ENCODE measurements around the gene ATRIP. TPM values are rescaled to one million over a fixed set of nuclear protein-coding genes. Genes with fewer than 3 reads are reported as not detected.
"Not testable (repeated sequence)": the region's sequence is repeated elsewhere in the genome, so short reads cannot be mapped to it uniquely, and the experiment has no call there.

The ATRIP gene
- total and polyA plus RNA-seq, 8 donors, result 2.0 to 4.8 (median 3.0) TPM

GRCh38 chr3:48475188-48475587, 28.7 kb downstream of the ATRIP start:
- peak in 1 of 6 donors; percentile 43 for DNase-seq
- WGBS, 2 donors, result 83 to 86% methylated on average over 11 of the region's 11 CpGs
- H3K36me3 ChIP-seq, result no peaks in the 10 kb centered on the region
- intact Hi-C loops (cut with DNase I), result loop anchor here in 1 of 3 donors (5.0 kb wide), 1 partner anchor 77 kb away; no protein-coding TSS in a partner anchor
- no peak overlapping the region for H3K27ac ChIP-seq
- no peak for ATAC-seq
- no peaks in the 10 kb centered on the region for H3K27me3 ChIP-seq
- FAIRE-seq, result no peak
- H3K4me3 ChIP-seq, result no peak overlapping the region
- peaks cover 3 to 25% (median 10%) of the 10 kb centered on the region in 3 donors for H3K4me1 ChIP-seq
- no peaks in the 10 kb centered on the region for H3K9me3 ChIP-seq
- no peak for TF ChIP-seq CTCF (IDR thresholded peaks at IDR 0.05)

- H3K27ac ChIP-seq, result no peak overlapping the region
- no peak for TF ChIP-seq CTCF (IDR thresholded peaks at IDR 0.05)
- no peaks in the 10 kb centered on the region for H3K27me3 ChIP-seq
- intact Hi-C loops (cut with DNase I), result loop anchor here in 1 of 3 donors (5.0 kb wide), 1 partner anchor 76 kb away; no protein-coding TSS in a partner anchor
- ATAC-seq (no peak), FAIRE-seq (no peak), DNase-seq (peak in 1 of 6 donors; percentile 31)
- WGBS, 2 donors, result 78 to 88% methylated on average over 7 to 9 of the region's 9 CpGs
- H3K4me1 ChIP-seq, result peaks cover 3 to 16% (median 10%) of the 10 kb centered on the region in 3 donors
- no peaks in the 10 kb centered on the region for H3K36me3 ChIP-seq
- H3K4me3 ChIP-seq, result no peak overlapping the region
- no peaks in the 10 kb centered on the region for H3K9me3 ChIP-seq
Measured at GRCh38 chr3:48476426-48477053, 30.0 kb downstream of the ATRIP start.

GRCh38 chr3:48477959-48478520, 31.5 kb downstream of the ATRIP start:
- WGBS, 2 donors, result 74 to 84% methylated on average over 9 of the region's 9 CpGs
- Histone ChIP-seq H3K4me3 (no peak overlapping the region), H3K27ac (no peak overlapping the region), H3K36me3 (no peaks in the 10 kb centered on the region), H3K27me3 (no peaks in the 10 kb centered on the region), H3K4me1 (peaks cover 0 to 7% (median 5%) of the 10 kb centered on the region in 3 donors), H3K9me3 (no peaks in the 10 kb centered on the region)
- FAIRE-seq (no peak), DNase-seq (no peak), ATAC-seq (no peak)
- no peak for TF ChIP-seq CTCF (IDR thresholded peaks at IDR 0.05)
- intact Hi-C loops (cut with DNase I), result loop anchor here in 1 of 3 donors (5.0 kb wide), 1 partner anchor 74 kb away; no protein-coding TSS in a partner anchor

GRCh38 chr3:48478626-48479555, 32.4 kb downstream of the ATRIP start:
- H3K27me3 ChIP-seq, result no peaks in the 10 kb centered on the region
- H3K36me3 ChIP-seq, result no peaks in the 10 kb centered on the region
- H3K27ac ChIP-seq, result no peak overlapping the region
- no peaks in the 10 kb centered on the region for H3K4me1 ChIP-seq
- no peak for TF ChIP-seq CTCF (IDR thresholded peaks at IDR 0.05)
- no peak for ATAC-seq
- no peak for FAIRE-seq
- 80 to 81% methylated on average over 19 of the region's 19 CpGs for WGBS, 2 donors
- DNase-seq, result peak in 1 of 6 donors; percentile 41
- no peaks in the 10 kb centered on the region for H3K9me3 ChIP-seq
- H3K4me3 ChIP-seq, result no peak overlapping the region
- intact Hi-C loops (cut with DNase I), result loop anchor here in 1 of 3 donors (5.0 kb wide), 1 partner anchor 73 kb away; no protein-coding TSS in a partner anchor

- 94 to 95% methylated on average over 11 of the region's 11 CpGs for WGBS, 2 donors
- H3K9me3 ChIP-seq; intact Hi-C loops (cut with DNase I); H3K4me3 ChIP-seq; H3K27ac ChIP-seq; H3K36me3 ChIP-seq; ATAC-seq; FAIRE-seq; H3K27me3 ChIP-seq; H3K4me1 ChIP-seq: not testable (repeated sequence)
- DNase-seq, result peak in 1 of 6 donors; percentile 4
Measured at GRCh38 chr3:48480891-48481290, 34.4 kb downstream of the ATRIP start.

- H3K4me3 ChIP-seq; ATAC-seq; H3K27ac ChIP-seq; intact Hi-C loops (cut with DNase I); H3K36me3 ChIP-seq; H3K4me1 ChIP-seq; FAIRE-seq; H3K9me3 ChIP-seq; H3K27me3 ChIP-seq: not testable (repeated sequence)
- DNase-seq, result peak in 2 of 6 donors; percentile 3 to 16
- WGBS, 2 donors, result 84 to 85% methylated on average over 6 of the region's 6 CpGs
Measured at GRCh38 chr3:48482822-48483221, 36.3 kb downstream of the ATRIP start.

Measured in pancreas (tissue), 10 donors.